Measurements from ENCODE around the gene CNTNAP2. TPM values are rescaled to one million over a fixed set of nuclear protein-coding genes. Genes with fewer than 3 reads are reported as not detected.

CNTNAP2 gene
- total and polyA plus RNA-seq, 9 of the 15 experiments (the other 6 are each of a cell fraction or from before 2014, with no cell fraction given), result 0.04 to 0.62 (median 0.09) TPM; not detected in 4

- TF ChIP-seq SMARCA4 (IDR thresholded peaks at IDR 0.05), result no peak
- TF ChIP-seq MECOM (CRISPR knock-in tag; IDR thresholded peaks at IDR 0.05), result no peak
These were observed 540.4 kb downstream of the CNTNAP2 start (continued) for GRCh38 chr7:146656988-146657387.

- in situ Hi-C loops (cut with MboI), result no loop called here
- no peaks in the 10 kb centered on the region for H3K4me1 ChIP-seq (replicated peaks in 1 of 2; ENCODE audit: control insufficient read depth in 2 of 2, insufficient read depth in 2 of 2, low read length in 2 of 2)
- H3K27ac ChIP-seq (ENCODE audit: extremely low read depth, low read depth, low read length), result no peak overlapping the region
- TF ChIP-seq DMBX1 (CRISPR knock-in tag; IDR thresholded peaks at IDR 0.05; ENCODE audit: borderline replicate concordance), result no peak
- H3K9me1 ChIP-seq (ENCODE audit: control insufficient read depth, insufficient read depth, low read length), result no peaks in the 10 kb centered on the region
- POLR2A ChIA-PET, result no interaction called here
- FAIRE-seq (no peak), DNase-seq (ENCODE audit: extremely low read depth in 1 of 4, low spot score in 3 of 4) (no peak), ATAC-seq (no peak)
- intact Hi-C loops (cut with micrococcal nuclease), result no loop called here
- H3K4me2 ChIP-seq (ENCODE audit: insufficient read depth, low read length), result no peak overlapping the region
- BruUV-seq (replicated peaks), result no TSS peak
- CTCF ChIA-PET (ENCODE audit: low intra/inter-chr PET ratio), result no interaction called here
- no peak overlapping the region for H3K4me3 ChIP-seq
- no peaks in the 10 kb centered on the region for H3K36me3 ChIP-seq (ENCODE audit: control insufficient read depth, insufficient read depth, low read length)
- H4K20me1 ChIP-seq (replicated peaks; ENCODE audit: control insufficient read depth, insufficient read depth, low read length), result no peaks in the 10 kb centered on the region
- H2AFZ ChIP-seq (ENCODE audit: low read depth, low read length), result no peak overlapping the region
- no peak overlapping the region for H3K9ac ChIP-seq (ENCODE audit: insufficient read depth in 1 of 2, low read depth in 2 of 2, low read length in 2 of 2)
- H3K79me2 ChIP-seq (ENCODE audit: control insufficient read depth, insufficient read depth, low read length), result no peaks in the 10 kb centered on the region
- H3K9me3 ChIP-seq (replicated peaks; ENCODE audit: control insufficient read depth, insufficient read depth, low read depth, low read length), result no peaks in the 10 kb centered on the region; the same call in 1 of the 2 replicates
- no peaks in the 10 kb centered on the region for H3K27me3 ChIP-seq (ENCODE audit: control insufficient read depth in 2 of 2, insufficient read depth in 2 of 2, low read length in 2 of 2)
- 1% methylated on average over 4 of the region's 4 CpGs for WGBS (ENCODE audit: insufficient coverage, low coverage, missing lambda C conversion rate)
These were observed 542.0 kb downstream of the CNTNAP2 start for GRCh38 chr7:146658604-146659003.

GRCh38 chr7:146659732-146660131 is 543.1 kb downstream of the CNTNAP2 start:
- in situ Hi-C loops (cut with MboI), result no loop called here
- DNase-seq (ENCODE audit: extremely low read depth in 1 of 4, low spot score in 3 of 4) (no peak), FAIRE-seq (no peak), ATAC-seq (no peak)
- no peaks in the 10 kb centered on the region for H3K27me3 ChIP-seq (ENCODE audit: control insufficient read depth in 2 of 2, insufficient read depth in 2 of 2, low read length in 2 of 2)
- no peak overlapping the region for H3K27ac ChIP-seq (ENCODE audit: extremely low read depth, low read depth, low read length)
- H3K79me2 ChIP-seq (ENCODE audit: control insufficient read depth, insufficient read depth, low read length), result no peaks in the 10 kb centered on the region
- H4K20me1 ChIP-seq (replicated peaks; ENCODE audit: control insufficient read depth, insufficient read depth, low read length), result no peaks in the 10 kb centered on the region
- POLR2A ChIA-PET, result no interaction called here
- BruUV-seq (replicated peaks), result no TSS peak
- CTCF ChIA-PET (ENCODE audit: low intra/inter-chr PET ratio), result no interaction called here
- H3K36me3 ChIP-seq (ENCODE audit: control insufficient read depth, insufficient read depth, low read length), result no peaks in the 10 kb centered on the region
- H3K4me3 ChIP-seq, result no peak overlapping the region
- H2AFZ ChIP-seq (ENCODE audit: low read depth, low read length), result no peak overlapping the region
- H3K9ac ChIP-seq (ENCODE audit: insufficient read depth in 1 of 2, low read depth in 2 of 2, low read length in 2 of 2), result no peak overlapping the region
- no peak overlapping the region for H3K4me2 ChIP-seq (ENCODE audit: insufficient read depth, low read length)
- 3% methylated on average over 3 of the region's 3 CpGs for WGBS (ENCODE audit: insufficient coverage, low coverage, missing lambda C conversion rate)
- H3K9me1 ChIP-seq (ENCODE audit: control insufficient read depth, insufficient read depth, low read length), result no peaks in the 10 kb centered on the region
- intact Hi-C loops (cut with micrococcal nuclease), result no loop called here
- no peaks in the 10 kb centered on the region; the same call in 1 of the 2 replicates for H3K9me3 ChIP-seq (replicated peaks; ENCODE audit: control insufficient read depth, insufficient read depth, low read depth, low read length)
- no peaks in the 10 kb centered on the region for H3K4me1 ChIP-seq (replicated peaks in 1 of 2; ENCODE audit: control insufficient read depth in 2 of 2, insufficient read depth in 2 of 2, low read length in 2 of 2)
- TF ChIP-seq CHAMP1 (IDR thresholded peaks at IDR 0.05) (no peak), CTBP1 (IDR thresholded peaks at IDR 0.05; ENCODE audit: borderline replicate concordance) (no peak), ZNF740 (CRISPR knock-in tag; IDR thresholded peaks at IDR 0.05) (no peak), ZNF740 (tag; IDR thresholded peaks at IDR 0.05) (no peak), ZFP36 (IDR thresholded peaks at IDR 0.05; ENCODE audit: low read depth, low read length, partially characterized antibody) (no peak), STAT5A (IDR thresholded peaks at IDR 0.05; ENCODE audit: borderline replicate concordance, low read length) (no peak), NR0B1 (IDR thresholded peaks at IDR 0.05; ENCODE audit: partially characterized antibody) (no peak), PML (IDR thresholded peaks at IDR 0.05; ENCODE audit: low read length) (no peak)
